H1 (cell line): Measurements from ENCODE around the gene SLC9A7. TPM values are rescaled to one million over a fixed set of nuclear protein-coding genes. Genes with fewer than 3 reads are reported as not detected.

ENCODE experiments used
- BACH1 ChIP-seq: IDR thresholded peaks from 2 replicates; pipeline ENCODE4 v1.6.1; 2012; ENCODE audit warnings: low read length, improper control_type of control experiment
- CREB1 ChIP-seq: IDR thresholded peaks from 2 replicates; pipeline ENCODE4 v1.6.1; 2012; ENCODE audit warnings: inconsistent platforms
- GTF2F1 ChIP-seq: IDR thresholded peaks from 2 replicates; pipeline ENCODE4 v1.6.1; 2012; ENCODE audit warnings: low read depth, low read length, improper control_type of control experiment, borderline replicate concordance
- HDAC6 ChIP-seq: IDR thresholded peaks from one replicate; pipeline ENCODE4 v1.7.1; 2012; ENCODE audit warnings: low read depth, mild to moderate bottlenecking, inconsistent platforms, low read length, moderate library complexity
- JUND ChIP-seq: IDR thresholded peaks from 2 replicates; pipeline ENCODE4 v1.6.1; 2011; ENCODE audit warnings: mild to moderate bottlenecking, improper control_type of control experiment, low read length
- KDM5A ChIP-seq: fragments of 200-600 bp; IDR thresholded peaks from 2 replicates; pipeline ENCODE4 v1.7.1; 2012; ENCODE audit warnings: mild to moderate bottlenecking, low read length, inconsistent platforms, mixed read lengths
- POLR2AphosphoS5 ChIP-seq: IDR thresholded peaks from 2 replicates; pipeline ENCODE4 v1.6.1; 2011; ENCODE audit warnings: low read depth, low read length
- RNF2 ChIP-seq: fragments of 200-900, 300-1000 bp; sonication (generic); IDR thresholded peaks from 2 replicates; pipeline ENCODE4 v1.7.1; 2016; ENCODE audit warnings: borderline replicate concordance, low read depth, mild to moderate bottlenecking, antibody characterized with exemption, low read length; ENCODE audit not compliant: poor library complexity, severe bottlenecking; ENCODE audit errors: missing control alignments
- SIRT6 ChIP-seq: IDR thresholded peaks from one replicate; pipeline ENCODE4 v1.7.1; 2012; ENCODE audit warnings: low read length, inconsistent platforms
- SP1 ChIP-seq: IDR thresholded peaks from 2 replicates; pipeline ENCODE4 v1.6.1; 2011; ENCODE audit warnings: low read depth, low read length
- TAF7 ChIP-seq: optimal IDR thresholded peaks from 2 replicates; pipeline ENCODE3; 2011; ENCODE audit warnings: low read depth, mild to moderate bottlenecking, inconsistent platforms, low read length, moderate library complexity, borderline replicate concordance
- TBP ChIP-seq: IDR thresholded peaks from 2 replicates; pipeline ENCODE4 v1.6.1; 2011; ENCODE audit warnings: low read depth, low read length, improper control_type of control experiment
- polyA plus RNA-seq, 7 experiments: library from polyadenylated mRNA; depleted of rRNA in 3 of 7; stranded (reverse) in 5 of 7; unstranded in 2 of 7; fragments of >200 nt in 5 of 7; fragments of 200-250 nt in 2 of 7; gene quantifications; 1 replicate in 5 of 7; 2 replicates in 1 of 7; 4 replicates in 1 of 7; pipeline versions ENCODE4 v1.2.1 to v1.2.3, GENCODE V29; 2011 to 2013; ENCODE audit warnings: missing spikeins in 2 of 7, mixed read lengths in 2 of 7
- total RNA-seq: library from RNA; stranded (reverse); fragmentation: NEBNext Ultra II Directional; extraction: Animal tissue kit (Norgen Biotek cat#: 25700); gene quantifications from 2 replicates; pipeline ENCODE4 v1.2.1, GENCODE V29; 2021
- TF ChIP-seq, protein P1 (sequence below): fragments of 300-600 bp; sonication (generic); IDR thresholded peaks from 2 replicates; pipeline ENCODE4 v1.7.1; 2012; ENCODE audit warnings: low read length, moderate library complexity, mild to moderate bottlenecking, inconsistent platforms; ENCODE audit not compliant: insufficient replicate concordance

SLC9A7 gene
- total and polyA plus RNA-seq, 2 of the 8 experiments (the other 6 are each of a cell fraction or from before 2014, with no cell fraction given) = 6.7 to 17.2 TPM

DNA sequence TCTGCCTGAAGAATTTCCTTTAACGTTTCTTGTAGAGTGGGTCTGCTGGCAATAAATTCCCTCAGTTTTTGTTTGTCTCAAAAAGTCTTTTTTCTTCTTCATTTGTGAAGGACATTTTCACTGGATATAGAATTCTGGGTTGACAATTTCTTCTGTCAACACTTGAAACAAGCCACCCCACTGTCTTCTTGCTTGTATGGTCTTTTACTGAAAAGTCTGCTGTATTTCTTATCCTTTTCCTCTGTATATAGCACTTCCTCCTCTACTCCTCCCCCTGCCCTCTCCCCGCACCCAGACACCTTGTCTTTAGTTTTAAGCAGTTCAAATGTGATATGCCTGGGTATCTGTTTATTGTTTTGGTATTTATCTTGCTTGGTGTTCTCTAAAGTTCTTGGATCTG, 23.3 kb downstream of the SLC9A7 start (continued):
- TF ChIP-seq, protein P1, sequence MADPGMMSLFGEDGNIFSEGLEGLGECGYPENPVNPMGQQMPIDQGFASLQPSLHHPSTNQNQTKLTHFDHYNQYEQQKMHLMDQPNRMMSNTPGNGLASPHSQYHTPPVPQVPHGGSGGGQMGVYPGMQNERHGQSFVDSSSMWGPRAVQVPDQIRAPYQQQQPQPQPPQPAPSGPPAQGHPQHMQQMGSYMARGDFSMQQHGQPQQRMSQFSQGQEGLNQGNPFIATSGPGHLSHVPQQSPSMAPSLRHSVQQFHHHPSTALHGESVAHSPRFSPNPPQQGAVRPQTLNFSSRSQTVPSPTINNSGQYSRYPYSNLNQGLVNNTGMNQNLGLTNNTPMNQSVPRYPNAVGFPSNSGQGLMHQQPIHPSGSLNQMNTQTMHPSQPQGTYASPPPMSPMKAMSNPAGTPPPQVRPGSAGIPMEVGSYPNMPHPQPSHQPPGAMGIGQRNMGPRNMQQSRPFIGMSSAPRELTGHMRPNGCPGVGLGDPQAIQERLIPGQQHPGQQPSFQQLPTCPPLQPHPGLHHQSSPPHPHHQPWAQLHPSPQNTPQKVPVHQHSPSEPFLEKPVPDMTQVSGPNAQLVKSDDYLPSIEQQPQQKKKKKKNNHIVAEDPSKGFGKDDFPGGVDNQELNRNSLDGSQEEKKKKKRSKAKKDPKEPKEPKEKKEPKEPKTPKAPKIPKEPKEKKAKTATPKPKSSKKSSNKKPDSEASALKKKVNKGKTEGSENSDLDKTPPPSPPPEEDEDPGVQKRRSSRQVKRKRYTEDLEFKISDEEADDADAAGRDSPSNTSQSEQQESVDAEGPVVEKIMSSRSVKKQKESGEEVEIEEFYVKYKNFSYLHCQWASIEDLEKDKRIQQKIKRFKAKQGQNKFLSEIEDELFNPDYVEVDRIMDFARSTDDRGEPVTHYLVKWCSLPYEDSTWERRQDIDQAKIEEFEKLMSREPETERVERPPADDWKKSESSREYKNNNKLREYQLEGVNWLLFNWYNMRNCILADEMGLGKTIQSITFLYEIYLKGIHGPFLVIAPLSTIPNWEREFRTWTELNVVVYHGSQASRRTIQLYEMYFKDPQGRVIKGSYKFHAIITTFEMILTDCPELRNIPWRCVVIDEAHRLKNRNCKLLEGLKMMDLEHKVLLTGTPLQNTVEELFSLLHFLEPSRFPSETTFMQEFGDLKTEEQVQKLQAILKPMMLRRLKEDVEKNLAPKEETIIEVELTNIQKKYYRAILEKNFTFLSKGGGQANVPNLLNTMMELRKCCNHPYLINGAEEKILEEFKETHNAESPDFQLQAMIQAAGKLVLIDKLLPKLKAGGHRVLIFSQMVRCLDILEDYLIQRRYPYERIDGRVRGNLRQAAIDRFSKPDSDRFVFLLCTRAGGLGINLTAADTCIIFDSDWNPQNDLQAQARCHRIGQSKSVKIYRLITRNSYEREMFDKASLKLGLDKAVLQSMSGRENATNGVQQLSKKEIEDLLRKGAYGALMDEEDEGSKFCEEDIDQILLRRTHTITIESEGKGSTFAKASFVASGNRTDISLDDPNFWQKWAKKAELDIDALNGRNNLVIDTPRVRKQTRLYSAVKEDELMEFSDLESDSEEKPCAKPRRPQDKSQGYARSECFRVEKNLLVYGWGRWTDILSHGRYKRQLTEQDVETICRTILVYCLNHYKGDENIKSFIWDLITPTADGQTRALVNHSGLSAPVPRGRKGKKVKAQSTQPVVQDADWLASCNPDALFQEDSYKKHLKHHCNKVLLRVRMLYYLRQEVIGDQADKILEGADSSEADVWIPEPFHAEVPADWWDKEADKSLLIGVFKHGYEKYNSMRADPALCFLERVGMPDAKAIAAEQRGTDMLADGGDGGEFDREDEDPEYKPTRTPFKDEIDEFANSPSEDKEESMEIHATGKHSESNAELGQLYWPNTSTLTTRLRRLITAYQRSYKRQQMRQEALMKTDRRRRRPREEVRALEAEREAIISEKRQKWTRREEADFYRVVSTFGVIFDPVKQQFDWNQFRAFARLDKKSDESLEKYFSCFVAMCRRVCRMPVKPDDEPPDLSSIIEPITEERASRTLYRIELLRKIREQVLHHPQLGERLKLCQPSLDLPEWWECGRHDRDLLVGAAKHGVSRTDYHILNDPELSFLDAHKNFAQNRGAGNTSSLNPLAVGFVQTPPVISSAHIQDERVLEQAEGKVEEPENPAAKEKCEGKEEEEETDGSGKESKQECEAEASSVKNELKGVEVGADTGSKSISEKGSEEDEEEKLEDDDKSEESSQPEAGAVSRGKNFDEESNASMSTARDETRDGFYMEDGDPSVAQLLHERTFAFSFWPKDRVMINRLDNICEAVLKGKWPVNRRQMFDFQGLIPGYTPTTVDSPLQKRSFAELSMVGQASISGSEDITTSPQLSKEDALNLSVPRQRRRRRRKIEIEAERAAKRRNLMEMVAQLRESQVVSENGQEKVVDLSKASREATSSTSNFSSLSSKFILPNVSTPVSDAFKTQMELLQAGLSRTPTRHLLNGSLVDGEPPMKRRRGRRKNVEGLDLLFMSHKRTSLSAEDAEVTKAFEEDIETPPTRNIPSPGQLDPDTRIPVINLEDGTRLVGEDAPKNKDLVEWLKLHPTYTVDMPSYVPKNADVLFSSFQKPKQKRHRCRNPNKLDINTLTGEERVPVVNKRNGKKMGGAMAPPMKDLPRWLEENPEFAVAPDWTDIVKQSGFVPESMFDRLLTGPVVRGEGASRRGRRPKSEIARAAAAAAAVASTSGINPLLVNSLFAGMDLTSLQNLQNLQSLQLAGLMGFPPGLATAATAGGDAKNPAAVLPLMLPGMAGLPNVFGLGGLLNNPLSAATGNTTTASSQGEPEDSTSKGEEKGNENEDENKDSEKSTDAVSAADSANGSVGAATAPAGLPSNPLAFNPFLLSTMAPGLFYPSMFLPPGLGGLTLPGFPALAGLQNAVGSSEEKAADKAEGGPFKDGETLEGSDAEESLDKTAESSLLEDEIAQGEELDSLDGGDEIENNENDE = no peak
- TF ChIP-seq SIRT6 (no peak), HDAC6 (no peak), TBP (no peak), RNF2 (no peak), SP1 (no peak), KDM5A (no peak), GTF2F1 (no peak), CREB1 (no peak), TAF7 (no peak), JUND (no peak), BACH1 (no peak), POLR2AphosphoS5 (no peak)
